HG03095 (cell line): ENCODE data around the gene TMEM119.
"Not testable (repeated sequence)": the region's sequence is repeated elsewhere in the genome, so short reads cannot be mapped to it uniquely, and the experiment has no call there.

Experiments used
- ATAC-seq: cut with Tn5 transposase; IDR thresholded peaks from one replicate; pipeline ENCODE4 v1.9.1; 2021; ENCODE audit warnings: moderate library complexity; ENCODE audit not compliant: unreplicated experiment

The TMEM119 gene

DNA sequence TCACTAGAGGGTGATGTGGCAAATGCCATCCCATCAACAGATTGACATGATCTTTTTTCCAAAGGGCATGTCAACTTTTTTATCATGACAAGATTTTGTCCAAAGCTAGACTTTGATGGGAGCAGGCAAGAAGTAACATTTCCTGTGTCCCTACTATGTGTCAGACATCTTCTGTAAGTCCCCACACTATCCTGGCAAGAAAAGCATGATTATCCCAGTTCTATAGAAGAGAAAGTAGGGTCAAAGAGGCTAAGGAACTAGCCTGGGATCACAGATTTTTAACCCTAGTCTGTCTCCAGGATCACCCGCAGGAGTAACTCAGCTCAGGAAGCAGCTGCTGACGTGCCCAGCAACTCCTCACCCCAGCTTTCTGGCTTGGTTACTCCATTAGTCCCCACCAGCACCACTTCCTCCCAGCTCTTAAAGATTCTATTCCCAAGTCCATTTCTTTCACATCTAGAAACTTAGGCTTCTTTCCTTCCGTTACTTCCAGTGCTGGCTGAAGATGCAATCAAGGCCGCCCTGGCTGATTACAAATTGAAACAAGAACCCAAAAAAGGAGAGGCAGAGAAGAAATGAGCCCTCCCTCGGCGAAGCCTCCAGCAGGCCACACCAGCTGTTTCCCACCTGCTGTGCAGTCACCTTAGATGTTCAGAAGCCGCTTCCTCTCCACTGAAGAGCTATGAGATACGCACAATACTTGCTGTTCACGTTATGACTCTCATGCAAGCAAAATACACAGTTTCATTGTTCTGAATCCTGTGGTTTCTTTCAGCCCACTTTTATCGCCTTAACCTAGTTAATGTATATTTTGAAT lies 29.3 kb downstream of the TMEM119 start:
- peak; percentile 68 for ATAC-seq

- ATAC-seq: no peak
Measured at GRCh38 chr12:108567406-108568337, 30.2 kb downstream of the TMEM119 start.

- no peak for ATAC-seq
Measured at GRCh38 chr12:108566452-108566851, 31.4 kb downstream of the TMEM119 start.

DNA sequence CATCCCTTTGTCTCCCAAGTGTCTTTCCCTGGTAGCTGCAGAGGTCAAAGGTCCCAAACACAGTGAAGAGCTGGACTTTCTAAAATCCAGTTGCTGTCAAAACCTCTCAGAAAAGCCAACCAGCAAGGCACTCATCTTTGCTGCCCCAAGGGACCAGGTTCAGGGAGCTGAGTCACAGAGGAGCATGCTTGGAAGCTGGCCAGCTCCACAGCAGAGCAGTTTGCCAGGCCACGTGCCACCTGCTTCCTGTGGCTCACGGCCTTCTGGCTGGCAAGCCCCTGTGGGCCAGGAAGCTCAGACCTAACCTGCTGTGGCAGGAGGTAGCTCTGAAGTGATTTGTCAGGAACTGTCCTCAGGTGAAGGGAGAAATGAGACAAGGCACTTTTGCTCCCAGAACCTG lies 31.9 kb downstream of the TMEM119 start:
- no peak for ATAC-seq

GRCh38 chr12:108565146-108565545 lies 32.7 kb downstream of the TMEM119 start:
- no peak for ATAC-seq

- ATAC-seq: no peak
Measured at GRCh38 chr12:108564724-108565123, 33.2 kb downstream of the TMEM119 start.

GRCh38 chr12:108563804-108564151 lies 34.1 kb downstream of the TMEM119 start:
- no peak for ATAC-seq

DNA sequence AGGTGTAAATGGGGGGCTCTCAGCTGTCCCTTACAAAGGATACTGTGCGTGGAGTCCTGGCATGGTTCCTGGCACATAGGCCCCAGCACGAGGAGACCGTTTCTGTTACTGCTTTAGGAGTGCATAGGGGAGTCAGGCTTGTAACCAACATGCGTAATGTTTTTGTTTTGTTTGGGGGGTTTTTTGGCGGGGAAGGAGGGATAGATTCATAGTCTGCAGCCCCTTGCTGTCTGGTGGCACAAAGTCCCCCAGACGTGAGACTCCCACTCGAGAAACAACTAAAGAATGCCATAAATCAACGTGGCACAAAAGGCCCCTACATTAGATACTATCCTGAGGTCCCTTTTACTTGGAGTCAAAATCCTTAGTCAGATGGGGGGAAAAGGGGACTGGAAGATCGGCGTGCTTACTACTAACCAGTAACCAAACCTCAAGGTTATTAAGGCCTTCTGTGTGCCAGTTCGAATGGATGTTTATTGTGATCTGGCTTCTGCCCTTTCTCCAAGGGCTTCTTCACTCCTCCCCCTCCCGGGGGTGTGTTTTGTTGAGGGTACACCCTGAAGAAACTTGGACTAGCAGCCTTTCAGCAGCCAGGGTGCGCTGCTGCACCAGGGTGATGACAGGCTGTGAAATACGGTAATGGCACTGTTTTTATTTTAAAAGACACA lies 34.6 kb downstream of the TMEM119 start:
- peak; percentile 30 for ATAC-seq

GRCh38 chr12:108562348-108563135 lies 35.3 kb downstream of the TMEM119 start, which contains the start of gene ISCU:
ISCU (plus strand) TSS chr12:108562596; CDS start chr12:108562623, 27 bp downstream.
- ATAC-seq: peak; percentile 51

- ATAC-seq: no peak
Measured at GRCh38 chr12:108561852-108562347, 36.0 kb downstream of the TMEM119 start.

GRCh38 chr12:108560752-108561719 lies 36.8 kb downstream of the TMEM119 start, which contains the start of gene SART3:
SART3 (minus strand) TSS chr12:108561173; CDS start chr12:108561154, 19 bp downstream.
- peak; percentile 33 for ATAC-seq

DNA sequence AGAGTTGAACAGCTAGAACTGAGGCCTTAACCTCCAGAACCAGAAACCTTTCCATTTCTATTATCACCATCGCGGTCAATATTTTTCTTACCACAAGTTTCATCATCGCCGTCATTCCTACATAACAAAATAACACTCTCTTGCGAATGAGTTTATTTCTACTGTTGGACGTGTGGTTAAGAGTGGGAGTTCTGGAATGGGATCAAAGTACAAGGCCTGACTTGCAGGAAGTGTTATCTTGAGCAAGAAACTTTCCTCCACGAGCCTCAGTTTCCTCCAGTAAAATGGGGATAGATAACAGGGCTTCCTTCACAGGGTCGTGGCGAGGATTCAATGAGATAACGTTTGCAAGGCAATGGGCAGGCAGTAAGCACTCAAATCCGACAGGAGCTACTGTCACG lies 37.6 kb downstream of the TMEM119 start:
- no peak for ATAC-seq

GRCh38 chr12:108559748-108560147 lies 38.1 kb downstream of the TMEM119 start:
- ATAC-seq: no peak

GRCh38 chr12:108559007-108559655 lies 38.8 kb downstream of the TMEM119 start:
- ATAC-seq: no peak

DNA sequence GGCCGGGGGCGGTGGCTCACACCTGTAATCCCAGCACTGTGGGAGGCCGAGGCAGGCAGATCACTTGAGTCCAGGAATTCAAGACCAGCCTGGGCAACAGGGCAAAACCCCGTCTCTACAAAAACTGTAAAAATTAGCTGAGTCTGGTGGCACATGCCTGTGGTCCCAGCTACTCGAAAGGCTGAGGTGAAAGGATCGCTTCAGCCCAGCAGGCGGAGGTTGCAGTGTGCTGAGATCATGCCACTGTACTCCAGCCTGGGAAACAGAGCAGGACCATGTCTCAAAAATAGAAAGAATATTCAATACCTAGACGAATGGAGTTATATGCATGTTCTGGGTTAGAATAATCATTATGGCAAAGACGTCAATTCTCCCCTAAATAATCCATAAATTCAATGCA lies 42.5 kb downstream of the TMEM119 start:
- not testable (repeated sequence) for ATAC-seq

DNA sequence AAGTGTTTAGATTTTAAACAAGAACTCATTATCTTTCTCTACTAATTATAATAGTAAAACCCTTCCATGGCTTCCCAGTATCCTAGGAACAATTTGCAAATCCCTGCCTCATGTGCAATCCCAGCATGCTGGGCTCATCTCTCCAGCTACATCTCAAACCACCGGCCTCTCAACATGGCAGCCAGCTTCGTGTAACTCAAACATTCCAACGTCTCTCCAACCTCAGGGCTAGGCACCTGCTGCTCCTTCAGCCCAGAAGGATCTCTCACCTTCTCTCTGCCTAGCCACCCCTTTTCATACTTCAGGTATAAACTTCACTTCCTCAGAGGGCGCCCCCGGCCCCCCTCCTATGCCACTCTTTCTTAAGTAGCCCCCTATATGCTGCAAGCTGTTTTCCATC lies 44.1 kb downstream of the TMEM119 start:
- no peak for ATAC-seq

GRCh38 chr12:108551535-108551934 lies 46.3 kb downstream of the TMEM119 start:
- no peak for ATAC-seq

DNA sequence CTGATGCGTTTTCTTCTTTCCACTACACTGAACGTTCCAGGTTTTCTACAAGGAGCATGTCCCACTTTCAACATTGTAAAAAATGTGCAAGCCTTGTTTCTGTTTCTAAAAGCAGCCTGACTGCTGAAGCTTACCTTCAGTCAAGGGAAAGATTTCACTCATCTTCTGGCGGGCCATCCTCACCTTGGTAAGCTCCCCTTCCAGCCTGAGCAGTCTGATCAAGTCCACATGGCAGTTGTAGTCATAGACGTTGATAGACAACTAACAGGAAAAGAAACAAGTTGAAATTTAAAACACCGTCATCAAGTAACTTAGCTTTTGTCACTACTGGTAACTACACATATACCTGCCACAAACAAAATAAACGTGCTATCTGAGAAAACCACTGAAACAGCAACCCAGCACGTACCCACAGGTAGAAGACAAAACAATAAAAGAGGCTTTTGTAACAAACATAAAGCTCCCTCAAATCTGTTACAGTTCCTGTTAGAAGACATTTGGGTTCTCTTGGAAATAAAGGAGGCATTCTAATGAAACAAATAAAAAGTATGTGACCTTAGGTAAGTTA lies 48.8 kb downstream of the TMEM119 start:
- ATAC-seq: peak; percentile 45
